GM15510 (cell line): ENCODE data around the gene SGCD.

Source experiments
- POLR2A ChIP-seq: IDR thresholded peaks from 3 replicates; pipeline ENCODE4 v1.6.1; 2011; ENCODE audit warnings: borderline replicate concordance; ENCODE audit not compliant: insufficient read length; ENCODE audit errors: extremely low read depth

Gene SGCD

GRCh38 chr5:156481741-156482140 lies 154.8 kb downstream of the SGCD start:
- TF ChIP-seq POLR2A: no peak

GRCh38 chr5:156482818-156483217 lies 155.9 kb downstream of the SGCD start:
- TF ChIP-seq POLR2A: no peak

GRCh38 chr5:156486394-156487238 lies 159.7 kb downstream of the SGCD start:
- no peak for TF ChIP-seq POLR2A

GRCh38 chr5:156491766-156492165 lies 164.8 kb downstream of the SGCD start:
- TF ChIP-seq POLR2A: no peak

GRCh38 chr5:156496291-156496690 lies 169.3 kb downstream of the SGCD start:
- no peak for TF ChIP-seq POLR2A

- no peak for TF ChIP-seq POLR2A
Observed at GRCh38 chr5:156497804-156498208, 170.8 kb downstream of the SGCD start.

- TF ChIP-seq POLR2A: no peak
Observed at GRCh38 chr5:156498226-156498980, 171.4 kb downstream of the SGCD start.

GRCh38 chr5:156500755-156501154 lies 173.8 kb downstream of the SGCD start:
- TF ChIP-seq POLR2A: no peak

GRCh38 chr5:156505101-156505500 lies 178.1 kb downstream of the SGCD start:
- TF ChIP-seq POLR2A: no peak

- no peak for TF ChIP-seq POLR2A
Observed at GRCh38 chr5:156513123-156513815, 186.3 kb downstream of the SGCD start.

- no peak for TF ChIP-seq POLR2A
Observed at GRCh38 chr5:156515121-156515520, 188.2 kb downstream of the SGCD start.

- TF ChIP-seq POLR2A: no peak
Observed at GRCh38 chr5:156515803-156516360, 188.9 kb downstream of the SGCD start.

GRCh38 chr5:156522651-156523529 lies 195.9 kb downstream of the SGCD start:
- no peak for TF ChIP-seq POLR2A

GRCh38 chr5:156523607-156524006 lies 196.6 kb downstream of the SGCD start:
- no peak for TF ChIP-seq POLR2A
